ENCODE data around the gene REPS1.

DNA sequence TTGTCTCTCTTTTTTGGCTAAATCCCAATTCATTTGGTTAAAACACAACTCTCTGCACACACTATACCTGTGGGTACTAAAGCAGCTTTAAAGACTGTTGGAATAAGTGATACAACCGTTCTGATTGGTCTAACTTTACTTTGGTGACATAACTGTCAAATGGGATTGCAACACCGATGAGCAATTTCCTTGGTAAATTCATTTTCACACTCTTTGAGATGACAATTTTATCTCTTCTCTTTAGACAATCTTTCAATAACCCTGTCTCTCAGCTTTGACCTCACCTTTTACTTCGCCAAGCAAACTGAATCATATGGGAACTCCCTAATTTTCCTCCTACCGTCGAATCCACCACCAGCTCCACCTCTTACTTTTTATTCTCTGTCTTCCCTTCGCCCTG, 131.4 kb downstream of the REPS1 start:
- no peak for TF ChIP-seq CTCF (IDR thresholded peaks at IDR 0.05)
- TF ChIP-seq POLR2AphosphoS5 (IDR thresholded peaks at IDR 0.05) = no peak
- TF ChIP-seq EP300 (IDR thresholded peaks at IDR 0.05) = no peak
